Endothelial cell of umbilical vein (primary cell): Measurements from ENCODE around the gene LRRC14B. TPM values are rescaled to one million over a fixed set of nuclear protein-coding genes. Genes with fewer than 3 reads are reported as not detected.

ENCODE experiments used
- BruUV-seq: library from RNA; stranded (reverse); fragments of 400-500 nt; replicated peaks from 2 replicates; lab custom pipeline; 2021; lab: Mats Ljungman, UMichigan
- CTCF ChIA-PET: fragments of 300-600, 350-600 bp; sonication (Branson Sonifier 250); formaldehyde crosslinking; loops from one replicate; lab custom pipeline; 2021; ENCODE audit warnings: antibody characterized with exemption, inconsistent platforms; lab: Charles Lee
- POLR2A ChIA-PET: fragments of 300-600, 350-600 bp; sonication (Branson Sonifier 250); formaldehyde crosslinking; loops from one replicate; lab custom pipeline; 2021; ENCODE audit warnings: antibody characterized with exemption, inconsistent platforms; lab: Charles Lee
- DNase-seq: peaks from one replicate; pipeline ENCODE4 v3.0.0-alpha.2; 2011; ENCODE audit warnings: low read depth, low spot score
- FAIRE-seq: peaks from 2 replicates; lab custom pipeline; 2011; peaks lifted over from hg19 to GRCh38; lab: Jason Lieb, UNC
- H2AFZ ChIP-seq: 2 replicates; pipeline ENCODE4 v1.6.0; 2012; ENCODE audit warnings: low read depth, low read length, control low read depth, inconsistent platforms
- H3K27ac ChIP-seq: 2 replicates; pipeline ENCODE4 v1.5.1; 2011; ENCODE audit warnings: low read depth, mild to moderate bottlenecking, control low read depth, low read length, moderate library complexity; ENCODE audit not compliant: insufficient read depth
- H3K27me3 ChIP-seq, 2 experiments: 2 replicates each; pipeline versions ENCODE4 v1.6.0 to v1.6.1; 2011; ENCODE audit warnings: low read length in 2 of 2, mixed read lengths in 1 of 2; ENCODE audit not compliant: control insufficient read depth in 2 of 2, insufficient read depth in 2 of 2
- H3K36me3 ChIP-seq, 2 experiments: 2 replicates in 1 of 2; 3 replicates in 1 of 2; pipeline ENCODE4 v1.5.1; 2011; ENCODE audit warnings: low read length in 2 of 2, mild to moderate bottlenecking in 1 of 2, moderate library complexity in 1 of 2; ENCODE audit not compliant: control insufficient read depth in 2 of 2, insufficient read depth in 2 of 2; ENCODE audit errors: extremely low read depth in 1 of 2
- H3K4me1 ChIP-seq: 3 replicates; pipeline ENCODE4 v1.5.1; 2011; ENCODE audit warnings: mild to moderate bottlenecking, low read length; ENCODE audit not compliant: control insufficient read depth, insufficient read depth; ENCODE audit errors: extremely low read depth
- H3K4me2 ChIP-seq: 2 replicates; pipeline ENCODE4 v1.6.1; 2011; ENCODE audit warnings: low read length, control low read depth, mixed read lengths; ENCODE audit not compliant: insufficient read depth
- H3K4me3 ChIP-seq, 3 experiments: fragments of 200-600 bp in 1 of 3; sonication (generic), shearing (Covaris generic) in 1 of 3; replicated peaks in 1 of 3; 2 replicates each; pipeline ENCODE4 v1.5.1; 2011 to 2016; ENCODE audit warnings: control low read depth in 3 of 3, low read length in 3 of 3, mild to moderate bottlenecking in 2 of 3, inconsistent platforms in 1 of 3, low read depth in 1 of 3, moderate library complexity in 1 of 3; ENCODE audit not compliant: insufficient read depth in 1 of 3
- H3K79me2 ChIP-seq: 2 replicates; pipeline ENCODE4 v1.6.0; 2012; ENCODE audit warnings: low read length, inconsistent platforms; ENCODE audit not compliant: control insufficient read depth, insufficient read depth
- H3K9ac ChIP-seq: replicated peaks from 2 replicates; pipeline ENCODE3; 2011; ENCODE audit warnings: low read length, control low read depth; ENCODE audit not compliant: insufficient read depth; ENCODE audit errors: extremely low read depth
- H3K9me1 ChIP-seq: replicated peaks from 3 replicates; pipeline ENCODE4 v1.6.0; 2011; ENCODE audit warnings: mild to moderate bottlenecking, low read length; ENCODE audit not compliant: control insufficient read depth, insufficient read depth; ENCODE audit errors: extremely low read depth
- H3K9me3 ChIP-seq: replicated peaks from 2 replicates; pipeline ENCODE4 v1.5.1; 2012; ENCODE audit warnings: low read length, inconsistent platforms; ENCODE audit not compliant: control insufficient read depth, insufficient read depth
- H4K20me1 ChIP-seq: replicated peaks from 2 replicates; pipeline ENCODE3; 2011; ENCODE audit warnings: mild to moderate bottlenecking, low read length; ENCODE audit not compliant: control insufficient read depth, insufficient read depth; ENCODE audit errors: extremely low read depth
- CTCF ChIP-seq, 2 donors: IDR thresholded peaks; 1 replicate in 1 of 2; 2 replicates in 1 of 2; pipeline ENCODE4 v1.5.1; 2011; ENCODE audit warnings: low read length in 2 of 2, mild to moderate bottlenecking in 2 of 2, moderate library complexity in 2 of 2, control low read depth in 1 of 2, inconsistent platforms in 1 of 2, low read depth in 1 of 2; ENCODE audit not compliant: insufficient read depth in 1 of 2; ENCODE audit errors: extremely low read depth in 1 of 2
- EZH2 ChIP-seq: IDR thresholded peaks from 2 replicates; pipeline ENCODE4 v1.6.1; 2012; ENCODE audit warnings: borderline replicate concordance, low read depth, mild to moderate bottlenecking, moderate library complexity, low read length, inconsistent platforms; ENCODE audit not compliant: severe bottlenecking
- FOS ChIP-seq: IDR thresholded peaks from 2 replicates; pipeline ENCODE4 v1.6.1; 2011; ENCODE audit warnings: mild to moderate bottlenecking, low read length, moderate library complexity, borderline replicate concordance; ENCODE audit not compliant: insufficient read depth
- JUN ChIP-seq: IDR thresholded peaks from 2 replicates; pipeline ENCODE4 v1.6.1; 2011; ENCODE audit warnings: borderline replicate concordance, low read depth; ENCODE audit not compliant: insufficient read length, insufficient read depth
- POLR2A ChIP-seq: IDR thresholded peaks from 2 replicates; pipeline ENCODE4 v1.6.1; 2012; ENCODE audit warnings: low read depth, mild to moderate bottlenecking, control low read depth, low read length
- POLR2AphosphoS5 ChIP-seq: IDR thresholded peaks from 2 replicates; pipeline ENCODE4 v1.6.1; 2012; ENCODE audit warnings: low read depth, mild to moderate bottlenecking, control low read depth, low read length, moderate library complexity; ENCODE audit not compliant: insufficient read depth
- dilution Hi-C: fragments of 300-500 bp; cut with MboI; formaldehyde crosslinking; loops from one replicate; pipeline ENCODE4 v1.15.0; 2019; ENCODE audit warnings: low sequenced_read_pairs; ENCODE audit not compliant: extremely low pct_ligation_motif_present
- intact Hi-C: fragments of 100-400 bp; cut with micrococcal nuclease; formaldehyde crosslinking; loops from one replicate; pipeline ENCODE4 v1.10.0; 2022
- polyA plus RNA-seq, 4 experiments: library from polyadenylated mRNA; depleted of rRNA in 3 of 4; stranded (reverse) in 3 of 4; unstranded in 1 of 4; fragments of >200 nt; gene quantifications; 2 replicates each; pipeline versions ENCODE4 v1.2.1 to v1.2.3, GENCODE V29; 2011 to 2012; ENCODE audit warnings: missing spikeins in 1 of 4
- total RNA-seq: library from RNA; stranded (reverse); gene quantifications from 2 replicates; pipeline ENCODE4 v1.2.3, GENCODE V29; 2021

The LRRC14B gene
- total and polyA plus RNA-seq, 2 donors (not counting 3 experiments of a cell fraction or from before 2014, with no cell fraction given): not detected

- TF ChIP-seq POLR2A (no peak), EZH2 (no peak), FOS (no peak), JUN (no peak)
- Histone ChIP-seq H3K27me3 (peaks cover 5 to 8% of the 10 kb centered on the region in 2 experiments), H3K4me2 (no peak overlapping the region), H4K20me1 (no peaks in the 10 kb centered on the region), H3K79me2 (no peaks in the 10 kb centered on the region), H3K27ac (no peak overlapping the region), H2AFZ (no peak overlapping the region), H3K9me1 (no peaks in the 10 kb centered on the region), H3K4me3 (no peak overlapping the region), H3K9ac (no peak overlapping the region), H3K4me1 (no peaks in the 10 kb centered on the region), H3K9me3 (no peaks in the 10 kb centered on the region), H3K36me3 (no peaks in the 10 kb centered on the region)
- dilution Hi-C loops (no loop called here), intact Hi-C loops (loop anchor here (5.0 kb wide), 1 partner anchor 135 kb away; the partner anchor contains the start of gene AHRR)
- ChIA-PET CTCF (interaction anchor here (1.7 to 2.4 kb wide), 3 partner anchors 122 to 239 kb away, joined by 6 to 13 read pairs (median 6); no protein-coding TSS in a partner anchor), POLR2A (no interaction called here)
- DNase-seq: no peak
- FAIRE-seq: no peak
- no TSS peak for BruUV-seq
Measured at GRCh38 chr5:187042-187431, 4.3 kb upstream of the LRRC14B start.

GRCh38 chr5:187617-188451 lies 3.5 kb upstream of the LRRC14B start:
- Histone ChIP-seq H3K9me1 (no peaks in the 10 kb centered on the region), H3K36me3 (no peaks in the 10 kb centered on the region), H3K9ac (no peak overlapping the region), H3K9me3 (no peaks in the 10 kb centered on the region), H3K4me1 (no peaks in the 10 kb centered on the region), H4K20me1 (no peaks in the 10 kb centered on the region), H3K27me3 (peaks cover 5 to 8% of the 10 kb centered on the region in 2 experiments), H3K79me2 (no peaks in the 10 kb centered on the region), H3K4me2 (no peak overlapping the region), H3K4me3 (no peak overlapping the region), H2AFZ (peak overlapping the region; percentile 1), H3K27ac (no peak overlapping the region)
- DNase-seq: no peak
- no peak for FAIRE-seq
- dilution Hi-C loops (no loop called here), intact Hi-C loops (loop anchor here (1.0 to 5.0 kb wide), 5 partner anchors 31 to 243 kb away; partner anchors contain the start of genes AHRR and PDCD6)
- BruUV-seq: no TSS peak
- POLR2A ChIA-PET: interaction anchor here (0.9 to 2.0 kb wide), 3 partner anchors 30 to 83 kb away, joined by 3 to 4 read pairs (median 3); partner anchors contain the start of genes CCDC127 and SDHA
- no peak for TF ChIP-seq POLR2AphosphoS5
- TF ChIP-seq JUN: no peak
- no peak for TF ChIP-seq CTCF (IDR thresholded peaks at IDR 0.05; ENCODE audit: extremely low read depth in 1 of 2, insufficient read depth in 1 of 2, low read depth in 1 of 2, low read length in 2 of 2)
- TF ChIP-seq EZH2: no peak
- CTCF ChIA-PET: interaction anchor here (0.7 to 2.4 kb wide), 33 partner anchors 7 to 264 kb away, joined by 3 to 36 read pairs (median 4); partner anchors contain the start of genes AHRR, CCDC127, PDCD6 and SDHA
